K562 (cell line): ENCODE data around the gene TERB1. TPM values are rescaled to one million over a fixed set of nuclear protein-coding genes. Genes with fewer than 3 reads are reported as not detected.
A peak's percentile ranks its signal among the peaks of the same experiment; 100 is the strongest.

ENCODE experiments used
- ATF2 ChIP-seq: sonication (generic); formaldehyde crosslinking; IDR thresholded peaks from 2 replicates; pipeline ENCODE4 v1.8.1; 2022; ENCODE audit warnings: missing genetic modification reagents
- BRD9 ChIP-seq: fragments of 450-650 bp; IDR thresholded peaks from 2 replicates; pipeline ENCODE4 v1.6.1; 2018; ENCODE audit warnings: low read depth; ENCODE audit not compliant: partially characterized antibody
- CREB1 ChIP-seq, 2 experiments: sonication (generic) in 1 of 2; formaldehyde crosslinking in 1 of 2; IDR thresholded peaks; 2 replicates each; pipeline versions ENCODE4 v1.6.1 to v1.8.0; 2012 to 2022; ENCODE audit warnings: inconsistent platforms in 1 of 2, mild to moderate bottlenecking in 1 of 2, missing genetic modification reagents in 1 of 2, moderate library complexity in 1 of 2
- CXXC5 ChIP-seq: fragments of 250-450 bp; sonication (Bioruptor Pico); IDR thresholded peaks from 2 replicates; pipeline ENCODE4 v1.8.0; 2022; ENCODE audit warnings: inconsistent platforms, mild to moderate bottlenecking, moderate library complexity
- DDX20 ChIP-seq: fragments of 450-650 bp; IDR thresholded peaks from 2 replicates; pipeline ENCODE4 v1.6.1; 2016; ENCODE audit warnings: missing genetic modification characterization, low read depth, mild to moderate bottlenecking, missing compliant biosample characterization, moderate library complexity
- ESRRA ChIP-seq: fragments of 450-650 bp; IDR thresholded peaks from 2 replicates; pipeline ENCODE4 v1.6.1; 2014; ENCODE audit warnings: low read depth, mild to moderate bottlenecking, moderate library complexity, borderline replicate concordance
- ETV1 ChIP-seq: fragments of 450-650 bp; conservative IDR thresholded peaks from 2 replicates; pipeline ENCODE4 v1.6.1; 2016; ENCODE audit warnings: missing genetic modification characterization, control low read depth, low read depth, missing compliant biosample characterization
- FIP1L1 ChIP-seq: fragments of 200-400 bp; formaldehyde crosslinking; IDR thresholded peaks from 2 replicates; pipeline ENCODE4 v1.6.1; 2018; ENCODE audit warnings: mild to moderate bottlenecking, low read depth, low read length; ENCODE audit not compliant: poor library complexity, severe bottlenecking
- FOXP1 ChIP-seq: sonication (generic); formaldehyde crosslinking; IDR thresholded peaks from 2 replicates; pipeline ENCODE4 v1.8.0; 2022; ENCODE audit warnings: mild to moderate bottlenecking, missing genetic modification reagents
- HNRNPUL1 ChIP-seq: fragments of 200-400 bp; formaldehyde crosslinking; IDR thresholded peaks from 2 replicates; pipeline ENCODE4 v1.6.1; 2017; ENCODE audit warnings: low read length
- MLX ChIP-seq, 2 experiments: fragments of 450-650 bp in 1 of 2; sonication (generic) in 1 of 2; formaldehyde crosslinking; conservative IDR thresholded peaks; 2 replicates each; pipeline versions ENCODE4 v1.4.0 to v1.8.1; 2020 to 2022; ENCODE audit warnings: mild to moderate bottlenecking in 1 of 2, missing genetic modification reagents in 1 of 2
- MTA1 ChIP-seq: fragments of 450-650 bp; IDR thresholded peaks from 2 replicates; pipeline ENCODE4 v1.6.1; 2017; ENCODE audit warnings: borderline replicate concordance
- NR0B1 ChIP-seq: fragments of 450-650 bp; IDR thresholded peaks from one replicate; pipeline ENCODE4 v1.6.1; 2018; ENCODE audit warnings: mild to moderate bottlenecking, moderate library complexity; ENCODE audit not compliant: partially characterized antibody
- NR2F6 ChIP-seq: fragments of 450-650 bp; formaldehyde crosslinking; IDR thresholded peaks from 2 replicates; pipeline ENCODE4 v1.4.0; 2020; ENCODE audit warnings: mild to moderate bottlenecking
- NR3C1 ChIP-seq: sonication (generic); formaldehyde crosslinking; IDR thresholded peaks from 2 replicates; pipeline ENCODE4 v1.8.1; 2022; ENCODE audit warnings: missing genetic modification reagents
- NRF1 ChIP-seq, 2 experiments: fragments of 450-650 bp; IDR thresholded peaks in 1 of 2; conservative IDR thresholded peaks in 1 of 2; 2 replicates each; pipeline ENCODE4 v1.6.1; 2014; ENCODE audit warnings: mild to moderate bottlenecking in 2 of 2
- PHF21A ChIP-seq: fragments of 450-650 bp; IDR thresholded peaks from 2 replicates; pipeline ENCODE4 v1.6.1; 2017; ENCODE audit warnings: low read depth, borderline replicate concordance
- POLR2A ChIP-seq: fragments of 450-650 bp; conservative IDR thresholded peaks from 2 replicates; pipeline ENCODE4 v1.6.1; 2016
- POLR2H ChIP-seq: IDR thresholded peaks from 2 replicates; pipeline ENCODE4 v1.6.1; 2016; ENCODE audit warnings: missing genetic modification characterization, low read depth, mild to moderate bottlenecking, control low read depth, missing compliant biosample characterization, moderate library complexity
- SNRNP70 ChIP-seq: fragments of 200-400 bp; formaldehyde crosslinking; optimal IDR thresholded peaks from 2 replicates; pipeline ENCODE3; 2017; ENCODE audit warnings: low read depth, low read length
- TAF15 ChIP-seq: fragments of 200-400 bp; formaldehyde crosslinking; IDR thresholded peaks from 2 replicates; pipeline ENCODE4 v1.6.1; 2017; ENCODE audit warnings: mild to moderate bottlenecking, low read depth, low read length, moderate library complexity
- XRCC5 ChIP-seq: fragments of 200-400 bp; formaldehyde crosslinking; IDR thresholded peaks from 2 replicates; pipeline ENCODE4 v1.6.1; 2017; ENCODE audit warnings: low read depth, mild to moderate bottlenecking, low read length
- ZNF12 ChIP-seq: sonication (generic); formaldehyde crosslinking; IDR thresholded peaks from 2 replicates; pipeline ENCODE4 v1.4.0; 2020; ENCODE audit warnings: mild to moderate bottlenecking, missing genetic modification reagents
- ZNF212 ChIP-seq: fragments of 450-650 bp; formaldehyde crosslinking; IDR thresholded peaks from 2 replicates; pipeline ENCODE4 v1.4.0; 2020; ENCODE audit warnings: mild to moderate bottlenecking
- ZNF431 ChIP-seq: sonication (generic); formaldehyde crosslinking; IDR thresholded peaks from 2 replicates; pipeline ENCODE4 v1.8.0; 2022; ENCODE audit warnings: mild to moderate bottlenecking, missing genetic modification reagents
- ZNF444 ChIP-seq: fragments of 250-450 bp; sonication (Bioruptor Pico); IDR thresholded peaks from 2 replicates; pipeline ENCODE4 v1.4.0; 2020; ENCODE audit warnings: mild to moderate bottlenecking, moderate library complexity
- polyA plus RNA-seq, 8 experiments: library from polyadenylated mRNA; depleted of rRNA in 4 of 8; stranded (reverse) in 5 of 8; unstranded in 3 of 8; fragments of >200 nt; fragmentation: Nextera tagmentation in 2 of 8; fragmentation: Illumina TruSeq in 1 of 8; extraction: Ambion mirVana in 2 of 8; extraction: Trizol in 1 of 8; gene quantifications; 2 replicates each; pipeline versions ENCODE4 v1.2.1 to v1.2.3, GENCODE V29; 2011 to 2014; ENCODE audit warnings: inconsistent platforms in 1 of 8, missing spikeins in 1 of 8
- total RNA-seq, 7 experiments: library from RNA; depleted of rRNA in 6 of 7; stranded (reverse); fragments of >200 nt in 6 of 7; fragmentation: Illumina TruSeq in 2 of 7; extraction: Trizol in 2 of 7; gene quantifications; 2 replicates each; pipeline versions ENCODE4 v1.2.1 to v1.2.3, GENCODE V29; 2011 to 2021; ENCODE audit warnings: low replicate concordance in 1 of 7

The TERB1 gene
- total and polyA plus RNA-seq, 9 of the 15 experiments (the other 6 are each of a cell fraction or from before 2014, with no cell fraction given), result not detected

GRCh38 chr16:66830422-66831404 lies 29.3 kb upstream of the TERB1 start, which contains the start of gene NAE1 (continued):
- no peak for TF ChIP-seq ZNF212 (CRISPR knock-in tag)
- peak; percentile 96 to 97 for TF ChIP-seq NRF1 (conservative IDR thresholded peaks at IDR 0.05 in 1 of 2, IDR thresholded peaks at IDR 0.05 in 1 of 2)
- no peak for TF ChIP-seq HNRNPUL1
- TF ChIP-seq CXXC5 (CRISPR knock-in tag), result peak; percentile 83
- no peak for TF ChIP-seq TAF15
- no peak for TF ChIP-seq MLX (CRISPR knock-in tag; conservative IDR thresholded peaks at IDR 0.05)
- no peak for TF ChIP-seq SNRNP70
- peak; percentile 40; the same call in 1 of the 2 replicates for TF ChIP-seq MTA1
- peak; percentile 35; the same call in 1 of the 2 replicates for TF ChIP-seq CREB1 (IDR thresholded peaks at IDR 0.05)
- TF ChIP-seq CREB1 (CRISPR knock-in tag; IDR thresholded peaks at IDR 0.05), result peak; percentile 84
- TF ChIP-seq POLR2H (tag), result peak; percentile 11; the same call in 1 of the 2 replicates
- peak; percentile 88 for TF ChIP-seq NR3C1
- TF ChIP-seq NR0B1, result no peak
- TF ChIP-seq ZNF12, result 0 out of 2 replicates have a peak, but pooled peaks have one; percentile 2
- no peak for TF ChIP-seq ATF2 (CRISPR knock-in tag)
- TF ChIP-seq DDX20 (tag), result no peak
- TF ChIP-seq ZNF431 (CRISPR knock-in tag), result peak; percentile 67; the same call in 1 of the 2 replicates
- TF ChIP-seq NR2F6 (CRISPR knock-in tag), result no peak
- TF ChIP-seq ESRRA, result peak; percentile 58; the same call in 1 of the 2 replicates
- TF ChIP-seq ZNF444 (CRISPR knock-in tag), result no peak
- TF ChIP-seq PHF21A, result peak; percentile 33; the same call in 1 of the 2 replicates
- TF ChIP-seq POLR2A, result peak; percentile 92
- TF ChIP-seq BRD9, result peak; percentile 56
- TF ChIP-seq FOXP1, result no peak; the same call in 1 of the 2 replicates
- peak; percentile 76; the same call in 1 of the 2 replicates for TF ChIP-seq XRCC5
- peak; percentile 81 for TF ChIP-seq FIP1L1
- no peak for TF ChIP-seq ETV1 (tag)
